Ovary (tissue), 3 donors: ENCODE measurements around the gene MRPL30.
"Not testable (repeated sequence)": the region's sequence is repeated elsewhere in the genome, so short reads cannot be mapped to it uniquely, and the experiment has no call there.

ENCODE experiments used
- CTCF ChIP-seq, 3 donors: fragments of 450-650 bp in 2 of 3; fragments of 200-600 bp in 1 of 3; IDR thresholded peaks; one replicate each; pipeline versions ENCODE4 v1.5.1 to v1.8.0; 2016 to 2022; ENCODE audit warnings: antibody characterized with exemption in 3 of 3, mild to moderate bottlenecking in 1 of 3
- POLR2A ChIP-seq: fragments of 450-650 bp; IDR thresholded peaks from one replicate; pipeline ENCODE4 v1.6.1; 2017; ENCODE audit warnings: antibody characterized with exemption, mild to moderate bottlenecking, moderate library complexity
- donor health status: DM: no; HTN: no; CAD: no.

- TF ChIP-seq POLR2A; CTCF (IDR thresholded peaks at IDR 0.05): not testable (repeated sequence)
Observed at GRCh38 chr2:99192364-99192763, 11.4 kb downstream of the MRPL30 start.
